Mesenchymal stem cell (in vitro differentiated cells and primary cell): ENCODE measurements around the gene COL18A1.

ENCODE experiments used
- DNase-seq: peaks from one replicate; pipeline ENCODE4 v3.0.0-alpha.2; 2013
- H2AFZ ChIP-seq: one replicate; pipeline ENCODE4 v1.6.1; 2013; ENCODE audit warnings: low read depth, mild to moderate bottlenecking, control low read depth, inconsistent platforms, low read length, moderate library complexity
- H2AK5ac ChIP-seq: 2 replicates; pipeline ENCODE4 v1.6.1; 2013; ENCODE audit warnings: low read length, moderate library complexity, mild to moderate bottlenecking, inconsistent platforms; ENCODE audit not compliant: severe bottlenecking
- H2BK120ac ChIP-seq: one replicate; pipeline ENCODE4 v1.6.1; 2013; ENCODE audit warnings: low read depth, mild to moderate bottlenecking, inconsistent platforms, low read length, moderate library complexity
- H2BK12ac ChIP-seq, 2 experiments: one replicate each; pipeline ENCODE4 v1.6.1; 2013; ENCODE audit warnings: inconsistent platforms in 2 of 2, low read length in 2 of 2, mild to moderate bottlenecking in 2 of 2, moderate library complexity in 2 of 2, control low read depth in 1 of 2
- H2BK15ac ChIP-seq: one replicate; pipeline ENCODE4 v1.6.1; 2013; ENCODE audit warnings: mild to moderate bottlenecking, low read depth, inconsistent platforms; ENCODE audit not compliant: poor library complexity, severe bottlenecking
- H2BK5ac ChIP-seq: 2 replicates; pipeline ENCODE4 v1.6.1; 2013; ENCODE audit warnings: low read depth, mild to moderate bottlenecking, low read length, control low read depth, inconsistent platforms; ENCODE audit not compliant: poor library complexity, severe bottlenecking
- H3K14ac ChIP-seq, 2 experiments: one replicate each; pipeline ENCODE4 v1.6.1; 2013; ENCODE audit warnings: inconsistent platforms in 2 of 2, low read length in 2 of 2, control low read depth in 1 of 2, mild to moderate bottlenecking in 1 of 2, moderate library complexity in 1 of 2
- H3K18ac ChIP-seq, 2 experiments: one replicate each; pipeline ENCODE4 v1.6.1; 2013; ENCODE audit warnings: inconsistent platforms in 2 of 2, low read length in 2 of 2, control low read depth in 1 of 2, low read depth in 1 of 2, mild to moderate bottlenecking in 1 of 2
- H3K23ac ChIP-seq, 2 experiments: one replicate each; pipeline ENCODE4 v1.6.1; 2013; ENCODE audit warnings: inconsistent platforms in 2 of 2, low read length in 2 of 2, mild to moderate bottlenecking in 2 of 2, moderate library complexity in 2 of 2, control low read depth in 1 of 2
- H3K27ac ChIP-seq: 2 replicates; pipeline ENCODE4 v1.5.1; 2013; ENCODE audit warnings: mild to moderate bottlenecking, moderate library complexity, low read length, control low read depth, inconsistent platforms; ENCODE audit not compliant: poor library complexity, severe bottlenecking
- H3K27me3 ChIP-seq, 2 experiments: 2 replicates each; pipeline versions ENCODE4 v1.6.1 to v1.7.0; 2013; ENCODE audit warnings: low read length in 2 of 2, mild to moderate bottlenecking in 2 of 2, moderate library complexity in 2 of 2, control low read depth in 1 of 2, inconsistent platforms in 1 of 2; ENCODE audit not compliant: control insufficient read depth in 1 of 2, insufficient read depth in 1 of 2
- H3K36me3 ChIP-seq, 2 experiments: 2 replicates each; pipeline versions ENCODE4 v1.6.1 to v1.7.0; 2013; ENCODE audit warnings: low read length in 2 of 2, control low read depth in 1 of 2, inconsistent platforms in 1 of 2, low read depth in 1 of 2, mild to moderate bottlenecking in 1 of 2; ENCODE audit not compliant: insufficient read depth in 2 of 2, control insufficient read depth in 1 of 2
- H3K4ac ChIP-seq, 2 experiments: one replicate each; pipeline ENCODE4 v1.6.1; 2013; ENCODE audit warnings: inconsistent platforms in 2 of 2, low read length in 2 of 2, mild to moderate bottlenecking in 2 of 2, moderate library complexity in 2 of 2, control low read depth in 1 of 2, low read depth in 1 of 2
- H3K4me1 ChIP-seq: 2 replicates; pipeline ENCODE4 v1.6.1; 2013; ENCODE audit warnings: low read depth, low read length, control low read depth; ENCODE audit not compliant: control insufficient read depth, insufficient read depth
- H3K4me2 ChIP-seq: 2 replicates; pipeline ENCODE4 v1.6.1; 2013; ENCODE audit warnings: low read length, mild to moderate bottlenecking, inconsistent platforms; ENCODE audit not compliant: poor library complexity, severe bottlenecking
- H3K4me3 ChIP-seq, 2 experiments: 2 replicates each; pipeline versions ENCODE4 v1.5.1 to v1.7.0; 2013; ENCODE audit warnings: low read length in 2 of 2, mild to moderate bottlenecking in 2 of 2, control low read depth in 1 of 2, low read depth in 1 of 2; ENCODE audit not compliant: insufficient read depth in 1 of 2
- H3K79me1 ChIP-seq: replicated peaks from 2 replicates; pipeline ENCODE4 v1.6.1; 2013; ENCODE audit warnings: mild to moderate bottlenecking, control low read depth, low read length, inconsistent platforms; ENCODE audit not compliant: poor library complexity, severe bottlenecking
- H3K9ac ChIP-seq: 2 replicates; pipeline ENCODE4 v1.7.0; 2013; ENCODE audit warnings: mild to moderate bottlenecking, low read length, moderate library complexity
- H3K9me3 ChIP-seq: 2 replicates; pipeline ENCODE4 v1.7.0; 2013; ENCODE audit warnings: mild to moderate bottlenecking, low read length; ENCODE audit not compliant: control insufficient read depth
- H4K8ac ChIP-seq: one replicate; pipeline ENCODE4 v1.6.1; 2013; ENCODE audit warnings: inconsistent platforms, mild to moderate bottlenecking, low read length, moderate library complexity
- H4K91ac ChIP-seq: one replicate; pipeline ENCODE4 v1.6.1; 2013; ENCODE audit warnings: mild to moderate bottlenecking, low read length, inconsistent platforms
- WGBS: methylation state at CpG from one replicate; pipeline ENCODE4 v1.1.7; 2013; ENCODE audit warnings: mixed read lengths; 5-methylcytosine and 5-hydroxymethylcytosine counted together

Gene COL18A1

GRCh38 chr21:45541221-45542039, 136.5 kb downstream of the COL18A1 start:
- peak overlapping the region; percentile 34 to 61 for H3K18ac ChIP-seq

GRCh38 chr21:45542242-45542666, 137.3 kb downstream of the COL18A1 start, which contains the start of gene SLC19A1:
SLC19A1 (minus strand) TSS chr21:45542440; CDS start chr21:45537959, 4,481 bp downstream.
- Histone ChIP-seq H2BK12ac (peak within 1 kb of the TSS in 1 of 2 experiments; percentile 21), H3K14ac (peak within 1 kb of the TSS in 1 of 2 experiments; percentile 55), H2BK5ac (no peak within 1 kb of the TSS), H3K27me3 (peaks cover 0 to 8% of the 10 kb centered on the region in 2 experiments), H3K79me1 (peaks cover 18% of the 10 kb centered on the region), H3K4me2 (peak within 1 kb of the TSS; percentile 91), H3K9me3 (no peaks in the 10 kb centered on the region), H3K27ac (no peak within 1 kb of the TSS), H4K91ac (peak within 1 kb of the TSS; percentile 44), H2BK120ac (peak within 1 kb of the TSS; percentile 75), H3K36me3 (peaks cover 0 to 11% of the 10 kb centered on the region in 2 experiments), H4K8ac (peak within 1 kb of the TSS; percentile 82), H2AK5ac (peak within 1 kb of the TSS; percentile 37), H3K23ac (peak within 1 kb of the TSS in 1 of 2 experiments; percentile 38), H3K4me3 (peak within 1 kb of the TSS; percentile 75 to 78), H3K4me1 (peaks cover 20% of the 10 kb centered on the region), H2BK15ac (no peak within 1 kb of the TSS), H3K4ac (peak within 1 kb of the TSS; percentile 0 to 37), H3K18ac (peak within 1 kb of the TSS; percentile 61 to 72), H3K9ac (peak within 1 kb of the TSS; percentile 65), H2AFZ (peak within 1 kb of the TSS; percentile 39)
- peak; percentile 45 for DNase-seq
- WGBS = under 1% methylated on average over 49 of the region's 59 CpGs

More at GRCh38 chr21:45541221-45542039, 136.5 kb downstream of the COL18A1 start:
- Histone ChIP-seq H3K4me2 (peak overlapping the region; percentile 91), H3K9ac (peak overlapping the region; percentile 65), H3K4me1 (peaks cover 20% of the 10 kb centered on the region), H3K9me3 (no peaks in the 10 kb centered on the region), H2BK15ac (no peak overlapping the region), H2AK5ac (no peak overlapping the region), H4K91ac (no peak overlapping the region), H3K79me1 (peaks cover 18% of the 10 kb centered on the region), H3K4me3 (peak overlapping the region; percentile 75 to 78), H3K27ac (no peak overlapping the region), H3K4ac (peak overlapping the region; percentile 0 to 30), H3K27me3 (no peaks in the 10 kb centered on the region), H2BK12ac (no peak overlapping the region), H2BK5ac (no peak overlapping the region), H3K14ac (no peak overlapping the region), H2BK120ac (no peak overlapping the region), H4K8ac (peak overlapping the region; percentile 82), H3K36me3 (peaks cover 0 to 16% of the 10 kb centered on the region in 2 experiments), H2AFZ (peak overlapping the region; percentile 39), H3K23ac (peak overlapping the region in 1 of 2 experiments; percentile 38)
- DNase-seq = peak; percentile 45
- 29% methylated on average over 35 of the region's 50 CpGs for WGBS

- H3K14ac ChIP-seq = peak overlapping the region in 1 of 2 experiments; percentile 55
- H2BK5ac ChIP-seq = no peak overlapping the region
- no peak overlapping the region for H3K23ac ChIP-seq
- H3K4ac ChIP-seq = peak overlapping the region in 1 of 2 experiments; percentile 37
- H4K8ac ChIP-seq = peak overlapping the region; percentile 33
- peaks cover 0 to 14% of the 10 kb centered on the region in 2 experiments for H3K27me3 ChIP-seq
- peak overlapping the region; percentile 44 for H4K91ac ChIP-seq
- H3K79me1 ChIP-seq = peaks cover 18% of the 10 kb centered on the region
- no peak for DNase-seq
- H3K9ac ChIP-seq = peak overlapping the region; percentile 36
- 57% methylated on average over 45 of the region's 55 CpGs for WGBS
- H2BK15ac ChIP-seq = no peak overlapping the region
- H2BK12ac ChIP-seq = peak overlapping the region in 1 of 2 experiments; percentile 21
- peaks cover 20% of the 10 kb centered on the region for H3K4me1 ChIP-seq
- peaks cover 0 to 9% of the 10 kb centered on the region in 2 experiments for H3K36me3 ChIP-seq
- H2AK5ac ChIP-seq = peak overlapping the region; percentile 37
- no peak overlapping the region for H3K27ac ChIP-seq
- peak overlapping the region; percentile 62 to 75 for H3K4me3 ChIP-seq
- H2BK120ac ChIP-seq = peak overlapping the region; percentile 75
- no peak overlapping the region for H2AFZ ChIP-seq
- peak overlapping the region; percentile 35 for H3K4me2 ChIP-seq
- peak overlapping the region in 1 of 2 experiments; percentile 72 for H3K18ac ChIP-seq
- H3K9me3 ChIP-seq = no peaks in the 10 kb centered on the region
Observed at GRCh38 chr21:45542667-45543370, 137.9 kb downstream of the COL18A1 start.
